Measurements from ENCODE around the gene CYP3A5.

The CYP3A5 gene

DNA sequence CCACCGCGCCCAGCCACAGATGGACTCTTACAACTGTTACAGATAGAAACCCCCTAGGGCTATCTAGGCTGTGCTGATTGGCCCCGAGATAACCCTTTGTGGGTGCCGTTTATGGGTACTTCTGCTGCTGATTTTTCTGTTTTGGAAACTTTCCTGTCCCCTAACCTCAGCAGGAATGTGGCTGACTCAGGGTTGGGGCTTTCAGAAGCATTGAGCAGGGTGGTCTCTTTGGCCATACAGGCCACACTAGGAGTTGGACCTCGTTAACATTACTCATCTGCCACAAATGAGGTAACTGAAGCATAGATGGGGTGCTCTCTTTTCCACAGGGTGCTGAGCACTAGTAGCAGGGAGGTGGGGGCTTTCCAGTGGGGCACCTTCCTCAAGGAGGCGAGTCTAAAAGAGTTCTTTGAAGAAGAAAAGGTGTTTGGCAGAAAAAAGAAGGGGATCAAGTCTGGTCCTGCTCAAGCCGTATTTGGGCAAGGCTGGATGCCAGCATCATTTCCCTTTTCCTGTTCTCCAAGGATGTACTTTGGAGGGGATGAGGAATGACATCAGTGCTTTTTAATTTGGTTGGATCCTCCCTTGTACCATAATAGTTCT is 56.6 kb downstream of the CYP3A5 start:
- TF ChIP-seq, protein P1, sequence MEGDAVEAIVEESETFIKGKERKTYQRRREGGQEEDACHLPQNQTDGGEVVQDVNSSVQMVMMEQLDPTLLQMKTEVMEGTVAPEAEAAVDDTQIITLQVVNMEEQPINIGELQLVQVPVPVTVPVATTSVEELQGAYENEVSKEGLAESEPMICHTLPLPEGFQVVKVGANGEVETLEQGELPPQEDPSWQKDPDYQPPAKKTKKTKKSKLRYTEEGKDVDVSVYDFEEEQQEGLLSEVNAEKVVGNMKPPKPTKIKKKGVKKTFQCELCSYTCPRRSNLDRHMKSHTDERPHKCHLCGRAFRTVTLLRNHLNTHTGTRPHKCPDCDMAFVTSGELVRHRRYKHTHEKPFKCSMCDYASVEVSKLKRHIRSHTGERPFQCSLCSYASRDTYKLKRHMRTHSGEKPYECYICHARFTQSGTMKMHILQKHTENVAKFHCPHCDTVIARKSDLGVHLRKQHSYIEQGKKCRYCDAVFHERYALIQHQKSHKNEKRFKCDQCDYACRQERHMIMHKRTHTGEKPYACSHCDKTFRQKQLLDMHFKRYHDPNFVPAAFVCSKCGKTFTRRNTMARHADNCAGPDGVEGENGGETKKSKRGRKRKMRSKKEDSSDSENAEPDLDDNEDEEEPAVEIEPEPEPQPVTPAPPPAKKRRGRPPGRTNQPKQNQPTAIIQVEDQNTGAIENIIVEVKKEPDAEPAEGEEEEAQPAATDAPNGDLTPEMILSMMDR (IDR thresholded peaks at IDR 0.05; ENCODE audit: extremely low read depth, insufficient read depth, missing control alignments) = no peak
- in situ Hi-C loops (cut with MboI; ENCODE audit: low pct_unique_long_range_greater_than_20kb, low sequenced_read_pairs, unreplicated experiment) = no loop called here
- no peak for DNase-seq (ENCODE audit: low spot score)

DNA sequence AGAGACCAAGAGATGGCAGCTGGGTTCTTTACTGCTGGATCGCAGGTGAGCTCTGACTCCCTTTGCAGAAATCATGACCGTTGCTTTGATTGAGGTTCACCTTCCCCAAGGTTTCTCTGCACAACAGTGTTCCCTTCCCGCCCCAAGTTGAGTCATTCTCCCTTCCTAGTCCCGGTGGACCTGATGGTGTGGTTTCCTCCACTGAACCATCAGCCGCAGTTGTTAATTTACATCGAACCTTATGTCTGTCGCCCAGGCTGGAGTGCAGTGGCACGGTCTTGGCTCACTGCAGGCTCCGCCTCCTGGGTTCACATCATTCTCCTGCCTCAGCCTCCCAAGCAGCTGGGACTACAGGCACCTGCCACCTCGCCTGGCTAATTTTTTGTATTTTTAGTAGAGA is 57.2 kb downstream of the CYP3A5 start:
- in situ Hi-C loops (cut with MboI; ENCODE audit: low pct_unique_long_range_greater_than_20kb, low sequenced_read_pairs, unreplicated experiment) = no loop called here
- no peak for DNase-seq (ENCODE audit: low spot score)
- TF ChIP-seq, protein P1 (IDR thresholded peaks at IDR 0.05; ENCODE audit: extremely low read depth, insufficient read depth, missing control alignments) = no peak

DNA sequence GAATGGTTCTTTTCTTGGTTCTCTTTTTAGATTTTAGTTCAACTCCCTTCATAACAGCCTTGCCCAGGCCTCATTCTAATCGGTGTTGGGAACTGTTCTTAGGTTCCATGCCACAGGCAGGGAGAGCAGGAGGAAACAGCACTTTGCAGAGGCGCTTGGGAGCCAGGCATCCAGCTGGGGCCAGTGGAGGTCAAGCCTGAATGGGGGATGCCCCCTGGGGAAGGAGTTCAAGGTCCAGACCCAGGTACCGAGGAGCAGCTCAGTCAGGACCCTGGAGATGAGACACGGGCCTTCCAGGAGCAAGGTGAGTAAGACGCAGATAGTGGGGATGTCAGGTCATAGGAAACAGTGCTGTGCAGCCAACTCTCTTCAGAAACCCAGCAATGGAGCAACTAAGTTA is 58.5 kb downstream of the CYP3A5 start:
- in situ Hi-C loops (cut with MboI; ENCODE audit: low pct_unique_long_range_greater_than_20kb, low sequenced_read_pairs, unreplicated experiment) = no loop called here
- DNase-seq (ENCODE audit: low spot score) = no peak
- TF ChIP-seq, protein P1 (IDR thresholded peaks at IDR 0.05; ENCODE audit: extremely low read depth, insufficient read depth, missing control alignments) = no peak

DNA sequence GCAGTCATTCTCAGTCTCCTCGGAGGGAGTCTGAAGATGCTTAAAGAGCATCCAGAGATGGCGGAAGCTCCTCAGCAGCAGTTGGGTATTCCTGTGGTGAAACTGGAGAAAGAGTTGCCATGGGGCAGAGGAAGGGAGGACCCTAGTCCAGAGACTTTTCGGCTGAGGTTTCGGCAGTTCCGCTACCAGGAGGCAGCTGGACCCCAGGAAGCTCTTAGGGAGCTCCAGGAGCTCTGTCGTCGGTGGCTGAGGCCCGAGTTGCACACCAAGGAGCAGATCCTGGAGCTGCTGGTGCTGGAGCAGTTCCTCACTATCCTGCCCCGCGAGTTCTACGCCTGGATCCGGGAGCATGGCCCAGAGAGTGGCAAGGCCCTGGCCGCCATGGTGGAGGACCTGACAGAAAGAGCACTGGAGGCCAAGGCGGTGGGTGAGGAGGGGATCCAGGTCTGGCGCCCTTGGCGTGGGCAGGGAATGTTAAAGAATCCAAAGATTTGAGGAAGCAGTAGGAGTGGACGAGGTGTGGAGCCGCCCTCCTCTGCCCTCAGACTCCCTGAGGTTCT is 60.1 kb downstream of the CYP3A5 start:
- in situ Hi-C loops (cut with MboI; ENCODE audit: low pct_unique_long_range_greater_than_20kb, low sequenced_read_pairs, unreplicated experiment) = no loop called here
- no peak for DNase-seq (ENCODE audit: low spot score)
- TF ChIP-seq, protein P1 (IDR thresholded peaks at IDR 0.05; ENCODE audit: extremely low read depth, insufficient read depth, missing control alignments) = no peak

DNA sequence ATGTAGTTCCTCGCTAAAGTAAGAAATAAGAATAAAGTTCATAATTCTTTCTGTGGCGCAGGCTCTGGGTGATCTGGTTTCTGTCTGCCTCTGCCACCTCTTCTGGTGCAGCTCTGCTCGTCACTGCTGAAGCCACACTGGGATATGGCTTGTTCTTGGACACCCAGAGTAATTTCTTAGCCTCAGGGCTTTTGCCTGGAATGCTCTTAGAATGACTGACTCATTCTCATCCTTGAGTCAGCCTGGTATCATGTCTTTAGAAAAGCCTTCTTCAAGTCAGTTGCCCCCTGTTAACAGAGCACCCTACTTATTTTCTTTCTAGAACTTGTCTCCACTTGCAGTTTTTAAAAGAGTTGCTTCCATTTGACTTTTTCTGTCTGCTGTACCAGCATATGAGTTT is 61.1 kb downstream of the CYP3A5 start:
- in situ Hi-C loops (cut with MboI; ENCODE audit: low pct_unique_long_range_greater_than_20kb, low sequenced_read_pairs, unreplicated experiment) = no loop called here
- no peak for DNase-seq (ENCODE audit: low spot score)
- TF ChIP-seq, protein P1 (IDR thresholded peaks at IDR 0.05; ENCODE audit: extremely low read depth, insufficient read depth, missing control alignments) = no peak

DNA sequence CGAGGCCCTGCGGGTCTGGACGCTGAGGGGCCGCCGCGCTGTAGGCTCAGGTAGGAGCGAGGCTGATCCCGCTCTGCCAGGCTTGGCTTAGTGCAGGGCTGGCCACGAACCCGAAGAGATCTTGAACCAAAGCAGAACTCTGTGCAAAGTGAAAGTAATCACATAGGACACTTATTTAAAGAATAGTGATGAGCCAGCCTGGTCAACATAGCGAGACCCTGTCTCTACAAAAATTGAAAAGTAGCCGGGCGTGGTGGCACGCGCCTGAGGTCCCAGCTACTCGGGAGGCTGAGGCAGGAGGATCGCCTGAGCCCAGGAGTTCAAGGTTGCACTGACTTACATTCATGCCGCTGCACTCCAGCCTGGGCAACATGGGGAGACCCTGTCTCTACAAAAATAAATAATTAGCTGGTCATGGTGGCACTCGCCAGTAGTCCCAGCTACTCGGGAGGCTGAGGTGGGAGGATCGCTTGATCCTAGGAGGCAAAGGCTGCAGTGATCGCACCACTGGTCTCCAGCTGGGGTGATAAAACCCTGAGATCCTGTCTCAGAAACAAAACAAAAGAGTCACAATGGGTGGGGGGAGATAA is 62.5 kb downstream of the CYP3A5 start:
- in situ Hi-C loops (cut with MboI; ENCODE audit: low pct_unique_long_range_greater_than_20kb, low sequenced_read_pairs, unreplicated experiment) = no loop called here
- DNase-seq (ENCODE audit: low spot score) = no peak

More for the DNA sequence above, 62.5 kb downstream of the CYP3A5 start:
- TF ChIP-seq, protein P1 (IDR thresholded peaks at IDR 0.05; ENCODE audit: extremely low read depth, insufficient read depth, missing control alignments) = no peak
